WTC11 (cell line): ENCODE data around the gene APH1B. TPM values are rescaled to one million over a fixed set of nuclear protein-coding genes. Genes with fewer than 3 reads are reported as not detected.

Experiments used
- ATAC-seq: fragments of 200-7000 bp; cut with Tn5 transposase; 2 replicates; pipeline ENCODE4 v1.10.0; 2021; ENCODE audit warnings: mild to moderate bottlenecking, moderate library complexity
- CTCF ChIA-PET: fragments of 300-600 bp; sonication (Branson Sonifier 250); formaldehyde crosslinking; loops from one replicate; lab custom pipeline; 2021; ENCODE audit warnings: antibody characterized with exemption; lab: Charles Lee
- POLR2A ChIA-PET: fragments of 350-600 bp; sonication (Branson Sonifier 250); formaldehyde crosslinking; loops from one replicate; lab custom pipeline; 2021; ENCODE audit warnings: antibody characterized with exemption; lab: Charles Lee
- DNase-seq: peaks from one replicate; pipeline ENCODE4 v3.0.0; 2021; ENCODE audit warnings: low spot score
- H3K27ac Mint-ChIP-seq: 2 replicates; pipeline ENCODE4 v1.8.0; 2021; ENCODE audit warnings: mixed read lengths
- H3K27me3 Mint-ChIP-seq: 2 replicates; pipeline ENCODE4 v1.8.0; 2021; ENCODE audit warnings: low read depth, mild to moderate bottlenecking, moderate library complexity, mixed read lengths
- H3K36me3 Mint-ChIP-seq: 2 replicates; pipeline ENCODE4 v1.8.0; 2021; ENCODE audit warnings: mixed read lengths
- H3K4me1 Mint-ChIP-seq: 2 replicates; pipeline ENCODE4 v1.8.0; 2022; ENCODE audit warnings: mixed read lengths
- H3K4me3 Mint-ChIP-seq: 2 replicates; pipeline ENCODE4 v1.8.0; 2021; ENCODE audit warnings: mild to moderate bottlenecking, moderate library complexity, mixed read lengths
- H3K9me3 Mint-ChIP-seq: 2 replicates; pipeline ENCODE4 v1.8.0; 2021; ENCODE audit warnings: mixed read lengths
- ARID4B ChIP-seq: sonication (generic); formaldehyde crosslinking; IDR thresholded peaks from 2 replicates; pipeline ENCODE4 v1.8.0; 2023; ENCODE audit warnings: missing genetic modification reagents, mild to moderate bottlenecking, borderline replicate concordance
- ATF1 ChIP-seq: sonication (generic); formaldehyde crosslinking; IDR thresholded peaks from 2 replicates; pipeline ENCODE4 v1.8.1; 2023; ENCODE audit warnings: mild to moderate bottlenecking, moderate library complexity, missing genetic modification reagents
- CREM ChIP-seq: sonication (generic); formaldehyde crosslinking; IDR thresholded peaks from 2 replicates; pipeline ENCODE4 v1.8.1; 2022; ENCODE audit warnings: mild to moderate bottlenecking, missing genetic modification reagents, moderate library complexity
- CTCF ChIP-seq: fragments of 200-600 bp; IDR thresholded peaks from 2 replicates; pipeline ENCODE4 v1.8.0; 2022; ENCODE audit warnings: antibody characterized with exemption
- ELF4 ChIP-seq: sonication (generic); formaldehyde crosslinking; IDR thresholded peaks from 2 replicates; pipeline ENCODE4 v1.8.1; 2022; ENCODE audit warnings: low read depth, mild to moderate bottlenecking, moderate library complexity, missing genetic modification reagents
- EMX1 ChIP-seq: fragments of 250-450 bp; sonication (Bioruptor Pico); IDR thresholded peaks from 2 replicates; pipeline ENCODE4 v1.8.0; 2021; ENCODE audit warnings: mild to moderate bottlenecking
- FOXJ3 ChIP-seq: sonication (generic); formaldehyde crosslinking; IDR thresholded peaks from 2 replicates; pipeline ENCODE4 v1.9.0; 2021; ENCODE audit warnings: missing genetic modification reagents, mild to moderate bottlenecking, borderline replicate concordance
- GTF2I ChIP-seq: fragments of 250-450 bp; sonication (Bioruptor Pico); conservative IDR thresholded peaks from 2 replicates; pipeline ENCODE4 v1.4.0; 2021; ENCODE audit warnings: mild to moderate bottlenecking
- HMGXB4 ChIP-seq: sonication (generic); formaldehyde crosslinking; IDR thresholded peaks from 2 replicates; pipeline ENCODE4 v1.8.1; 2023; ENCODE audit warnings: mild to moderate bottlenecking, moderate library complexity, missing genetic modification reagents
- IRF2 ChIP-seq: sonication (generic); formaldehyde crosslinking; IDR thresholded peaks from 2 replicates; pipeline ENCODE4 v1.8.0; 2022; ENCODE audit warnings: low read depth, missing genetic modification reagents, borderline replicate concordance
- MLX ChIP-seq: sonication (generic); formaldehyde crosslinking; IDR thresholded peaks from 2 replicates; pipeline ENCODE4 v1.8.1; 2023; ENCODE audit warnings: mild to moderate bottlenecking, missing genetic modification reagents, moderate library complexity
- MYBL2 ChIP-seq: sonication (generic); formaldehyde crosslinking; IDR thresholded peaks from 2 replicates; pipeline ENCODE4 v1.8.1; 2023; ENCODE audit warnings: mild to moderate bottlenecking, moderate library complexity, missing genetic modification reagents
- SMAD4 ChIP-seq: sonication (generic); formaldehyde crosslinking; IDR thresholded peaks from 2 replicates; pipeline ENCODE4 v1.8.0; 2022; ENCODE audit warnings: mild to moderate bottlenecking, missing genetic modification reagents
- SP1 ChIP-seq: sonication (generic); formaldehyde crosslinking; conservative IDR thresholded peaks from 2 replicates; pipeline ENCODE4 v1.8.1; 2022; ENCODE audit warnings: missing genetic modification reagents
- TEAD4 ChIP-seq: sonication (generic); formaldehyde crosslinking; IDR thresholded peaks from 2 replicates; pipeline ENCODE4 v1.8.0; 2022; ENCODE audit warnings: mild to moderate bottlenecking, missing genetic modification reagents
- ZMAT4 ChIP-seq: fragments of 250-450 bp; sonication (Bioruptor Pico); IDR thresholded peaks from 2 replicates; pipeline ENCODE4 v1.9.0; 2021; ENCODE audit warnings: mild to moderate bottlenecking
- ZNF138 ChIP-seq: sonication (generic); formaldehyde crosslinking; conservative IDR thresholded peaks from 2 replicates; pipeline ENCODE4 v1.8.1; 2022; ENCODE audit warnings: mild to moderate bottlenecking, moderate library complexity, missing genetic modification reagents
- ZNF512 ChIP-seq: sonication (generic); formaldehyde crosslinking; IDR thresholded peaks from 2 replicates; pipeline ENCODE4 v1.8.1; 2022; ENCODE audit warnings: missing genetic modification reagents, borderline replicate concordance
- total RNA-seq: library from RNA; stranded (reverse); gene quantifications from 3 replicates; pipeline ENCODE4 v1.2.3, GENCODE V29; 2021

The APH1B gene
- total RNA-seq, 1 experiment from 2014 or later: 25.0 TPM

GRCh38 chr15:63353261-63353660 lies 75.9 kb downstream of the APH1B start:
- ATAC-seq (no peak), DNase-seq (no peak)
- Mint-ChIP-seq H3K27me3 (no peaks in the 10 kb centered on the region), H3K9me3 (no peaks in the 10 kb centered on the region), H3K4me3 (no peak overlapping the region), H3K27ac (no peak overlapping the region), H3K4me1 (peaks cover 13% of the 10 kb centered on the region), H3K36me3 (no peaks in the 10 kb centered on the region)
- no peak for TF ChIP-seq MLX (CRISPR knock-in tag)
- no peak for TF ChIP-seq TEAD4
- no peak for TF ChIP-seq ZNF512
- ChIA-PET POLR2A (no interaction called here), CTCF (no interaction called here)

GRCh38 chr15:63353887-63354286 lies 76.5 kb downstream of the APH1B start:
- DNase-seq (no peak), ATAC-seq (no peak)
- Mint-ChIP-seq H3K27ac (no peak overlapping the region), H3K36me3 (no peaks in the 10 kb centered on the region), H3K9me3 (no peaks in the 10 kb centered on the region), H3K27me3 (no peaks in the 10 kb centered on the region), H3K4me3 (no peak overlapping the region), H3K4me1 (peaks cover 9% of the 10 kb centered on the region; the same call in 1 of the 2 replicates)
- ChIA-PET CTCF (no interaction called here), POLR2A (no interaction called here)
- TF ChIP-seq ZMAT4 (CRISPR knock-in tag): no peak
- no peak for TF ChIP-seq IRF2 (CRISPR knock-in tag)
- TF ChIP-seq GTF2I (CRISPR knock-in tag): no peak

- Mint-ChIP-seq H3K4me3 (no peak overlapping the region), H3K36me3 (no peaks in the 10 kb centered on the region), H3K27me3 (peaks cover 3% of the 10 kb centered on the region; the same call in 1 of the 2 replicates), H3K4me1 (peaks cover 9% of the 10 kb centered on the region; the same call in 1 of the 2 replicates), H3K27ac (no peak overlapping the region), H3K9me3 (0 out of 2 replicates have a peak, but pooled peaks cover 3% of the 10 kb centered on the region)
- ChIA-PET POLR2A (no interaction called here), CTCF (interaction anchor here (0.5 kb wide), 1 partner anchor 83 kb away, joined by 5 read pairs; no protein-coding TSS in a partner anchor)
- DNase-seq (no peak), ATAC-seq (no peak)
- no peak for TF ChIP-seq SP1 (CRISPR knock-in tag)
- TF ChIP-seq IRF2 (CRISPR knock-in tag): no peak
- TF ChIP-seq FOXJ3 (CRISPR knock-in tag): no peak
- TF ChIP-seq SMAD4 (CRISPR knock-in tag): no peak
- no peak for TF ChIP-seq ARID4B
- TF ChIP-seq ATF1 (CRISPR knock-in tag): no peak
- TF ChIP-seq MYBL2 (CRISPR knock-in tag): no peak
- no peak for TF ChIP-seq EMX1
- TF ChIP-seq ELF4: no peak
- TF ChIP-seq HMGXB4 (CRISPR knock-in tag): no peak
- no peak for TF ChIP-seq ZNF138 (CRISPR knock-in tag)
- TF ChIP-seq CREM (CRISPR knock-in tag): no peak
- TF ChIP-seq CTCF: no peak
- no peak for TF ChIP-seq ZMAT4 (CRISPR knock-in tag)
Measured at GRCh38 chr15:63354821-63355650, 77.6 kb downstream of the APH1B start.
